ENCODE measurements around the gene BCL2L13. TPM values are rescaled to one million over a fixed set of nuclear protein-coding genes. Genes with fewer than 3 reads are reported as not detected.

Gene BCL2L13
- total RNA-seq, 1 experiment from 2014 or later = 44.0 TPM

DNA sequence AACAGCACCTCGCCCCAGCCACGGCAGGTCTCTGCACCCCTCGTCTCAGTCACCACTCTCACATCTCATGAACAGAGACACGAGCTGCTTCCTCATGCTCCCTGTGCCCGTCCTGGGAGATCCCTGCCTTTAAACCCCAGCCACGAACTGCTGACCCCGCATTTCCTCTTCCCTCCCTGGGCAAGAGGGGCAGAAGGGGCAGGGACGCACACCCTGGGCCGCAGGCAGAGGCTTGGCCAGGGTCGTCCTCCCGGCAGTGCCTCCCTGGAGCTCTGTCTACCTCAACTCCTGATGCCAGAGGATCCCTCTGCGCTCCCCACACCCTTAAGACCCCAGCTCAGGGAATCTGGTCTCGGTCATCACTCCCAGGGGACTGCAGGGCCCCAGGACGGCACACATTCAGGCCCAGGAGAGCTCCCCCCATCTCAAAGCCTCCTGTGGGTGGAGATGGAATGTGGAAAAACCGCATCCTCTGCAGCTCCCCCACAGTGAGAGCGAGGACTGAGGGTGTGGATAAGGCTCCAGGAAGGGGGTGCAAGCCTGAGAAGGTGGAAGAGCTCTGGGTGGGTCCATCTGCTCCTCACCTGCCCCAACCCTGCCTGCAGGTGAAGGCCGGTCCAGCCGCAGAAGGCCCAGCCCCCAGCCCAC lies 134.5 kb downstream of the BCL2L13 start:
- H3K27ac ChIP-seq (ENCODE audit: low read length) = peak overlapping the region; percentile 56
- BruUV-seq (replicated peaks) = no TSS peak

DNA sequence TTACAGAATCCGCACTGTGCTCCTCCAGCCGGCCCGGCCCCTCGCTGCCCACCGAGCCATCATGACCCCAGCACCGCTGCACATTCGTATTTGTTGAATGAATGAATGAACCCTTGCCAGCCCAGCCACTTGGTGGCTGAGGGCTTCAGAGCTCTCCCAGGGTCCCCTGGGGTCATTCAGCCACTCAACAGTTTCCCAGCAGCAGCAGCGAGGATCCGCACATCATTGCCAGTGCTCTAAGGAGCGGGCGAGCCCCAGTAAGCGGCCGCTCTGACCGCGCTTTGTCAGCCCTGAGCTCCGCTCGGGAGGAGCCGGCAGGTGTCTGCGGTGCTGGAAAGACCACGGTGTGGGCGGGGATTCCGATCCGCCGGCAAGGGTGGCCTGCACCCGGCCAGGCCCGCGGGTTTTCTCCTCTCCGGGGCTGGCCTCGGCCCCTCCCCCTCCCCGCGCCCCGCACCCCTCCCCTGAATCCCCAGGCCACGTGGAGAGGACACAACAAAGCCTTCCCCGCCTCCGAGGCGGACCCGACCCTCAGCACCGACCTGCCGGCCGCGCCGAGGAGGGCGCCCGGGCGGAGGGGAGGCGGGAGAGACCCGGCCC lies 135.1 kb downstream of the BCL2L13 start:
- BruUV-seq (replicated peaks) = no TSS peak
- TF ChIP-seq, protein P1, sequence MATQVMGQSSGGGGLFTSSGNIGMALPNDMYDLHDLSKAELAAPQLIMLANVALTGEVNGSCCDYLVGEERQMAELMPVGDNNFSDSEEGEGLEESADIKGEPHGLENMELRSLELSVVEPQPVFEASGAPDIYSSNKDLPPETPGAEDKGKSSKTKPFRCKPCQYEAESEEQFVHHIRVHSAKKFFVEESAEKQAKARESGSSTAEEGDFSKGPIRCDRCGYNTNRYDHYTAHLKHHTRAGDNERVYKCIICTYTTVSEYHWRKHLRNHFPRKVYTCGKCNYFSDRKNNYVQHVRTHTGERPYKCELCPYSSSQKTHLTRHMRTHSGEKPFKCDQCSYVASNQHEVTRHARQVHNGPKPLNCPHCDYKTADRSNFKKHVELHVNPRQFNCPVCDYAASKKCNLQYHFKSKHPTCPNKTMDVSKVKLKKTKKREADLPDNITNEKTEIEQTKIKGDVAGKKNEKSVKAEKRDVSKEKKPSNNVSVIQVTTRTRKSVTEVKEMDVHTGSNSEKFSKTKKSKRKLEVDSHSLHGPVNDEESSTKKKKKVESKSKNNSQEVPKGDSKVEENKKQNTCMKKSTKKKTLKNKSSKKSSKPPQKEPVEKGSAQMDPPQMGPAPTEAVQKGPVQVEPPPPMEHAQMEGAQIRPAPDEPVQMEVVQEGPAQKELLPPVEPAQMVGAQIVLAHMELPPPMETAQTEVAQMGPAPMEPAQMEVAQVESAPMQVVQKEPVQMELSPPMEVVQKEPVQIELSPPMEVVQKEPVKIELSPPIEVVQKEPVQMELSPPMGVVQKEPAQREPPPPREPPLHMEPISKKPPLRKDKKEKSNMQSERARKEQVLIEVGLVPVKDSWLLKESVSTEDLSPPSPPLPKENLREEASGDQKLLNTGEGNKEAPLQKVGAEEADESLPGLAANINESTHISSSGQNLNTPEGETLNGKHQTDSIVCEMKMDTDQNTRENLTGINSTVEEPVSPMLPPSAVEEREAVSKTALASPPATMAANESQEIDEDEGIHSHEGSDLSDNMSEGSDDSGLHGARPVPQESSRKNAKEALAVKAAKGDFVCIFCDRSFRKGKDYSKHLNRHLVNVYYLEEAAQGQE (IDR thresholded peaks at IDR 0.05; ENCODE audit: insufficient read depth in 1 of 2, low read depth in 2 of 2, low read length in 1 of 2) = no peak
- TF ChIP-seq, protein P2, sequence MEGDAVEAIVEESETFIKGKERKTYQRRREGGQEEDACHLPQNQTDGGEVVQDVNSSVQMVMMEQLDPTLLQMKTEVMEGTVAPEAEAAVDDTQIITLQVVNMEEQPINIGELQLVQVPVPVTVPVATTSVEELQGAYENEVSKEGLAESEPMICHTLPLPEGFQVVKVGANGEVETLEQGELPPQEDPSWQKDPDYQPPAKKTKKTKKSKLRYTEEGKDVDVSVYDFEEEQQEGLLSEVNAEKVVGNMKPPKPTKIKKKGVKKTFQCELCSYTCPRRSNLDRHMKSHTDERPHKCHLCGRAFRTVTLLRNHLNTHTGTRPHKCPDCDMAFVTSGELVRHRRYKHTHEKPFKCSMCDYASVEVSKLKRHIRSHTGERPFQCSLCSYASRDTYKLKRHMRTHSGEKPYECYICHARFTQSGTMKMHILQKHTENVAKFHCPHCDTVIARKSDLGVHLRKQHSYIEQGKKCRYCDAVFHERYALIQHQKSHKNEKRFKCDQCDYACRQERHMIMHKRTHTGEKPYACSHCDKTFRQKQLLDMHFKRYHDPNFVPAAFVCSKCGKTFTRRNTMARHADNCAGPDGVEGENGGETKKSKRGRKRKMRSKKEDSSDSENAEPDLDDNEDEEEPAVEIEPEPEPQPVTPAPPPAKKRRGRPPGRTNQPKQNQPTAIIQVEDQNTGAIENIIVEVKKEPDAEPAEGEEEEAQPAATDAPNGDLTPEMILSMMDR (IDR thresholded peaks at IDR 0.05) = no peak
- TF ChIP-seq TCF7L2 (IDR thresholded peaks at IDR 0.05; ENCODE audit: low read depth, low read length) = no peak
- TF ChIP-seq POLR2AphosphoS5 (IDR thresholded peaks at IDR 0.05; ENCODE audit: low read depth, low read length) = no peak
- no peak for TF ChIP-seq SIN3A (IDR thresholded peaks at IDR 0.05; ENCODE audit: borderline replicate concordance, insufficient read depth, low read depth, low read length)
- ChIA-PET POLR2A (no interaction called here), CTCF (interaction anchor here (1.1 kb wide), 1 partner anchor 12 kb away, joined by 6 read pairs; no protein-coding TSS in a partner anchor)
- H3K4me3 ChIP-seq (ENCODE audit: low read depth in 2 of 2, low read length in 2 of 2) = peak overlapping the region; percentile 60 to 66
- intact Hi-C loops (cut with micrococcal nuclease; ENCODE audit: unreplicated experiment) (no loop called here), in situ Hi-C loops (cut with HindIII; ENCODE audit: low pct_unique_long_range_greater_than_20kb, low sequenced_read_pairs) (no loop called here)
- peaks cover 31% of the 10 kb centered on the region for H3K4me1 ChIP-seq (ENCODE audit: control insufficient read depth, insufficient read depth, low read length)
- peak overlapping the region; percentile 56 for H3K27ac ChIP-seq (ENCODE audit: low read length)
- peak; percentile 62 for ATAC-seq
- DNase-seq (ENCODE audit: low read depth, low spot score) = no peak
- no peaks in the 10 kb centered on the region for H3K9me3 ChIP-seq (ENCODE audit: control insufficient read depth, insufficient read depth, low read depth, low read length)
- H3K36me3 ChIP-seq (ENCODE audit: control insufficient read depth, insufficient read depth, low read length) = no peaks in the 10 kb centered on the region
- no peaks in the 10 kb centered on the region for H3K27me3 ChIP-seq (ENCODE audit: control insufficient read depth, insufficient read depth, low read length)

More for the DNA sequence above, 134.5 kb downstream of the BCL2L13 start:
- TF ChIP-seq, protein P2 (IDR thresholded peaks at IDR 0.05) = no peak
- TF ChIP-seq TCF7L2 (IDR thresholded peaks at IDR 0.05; ENCODE audit: low read depth, low read length) (no peak), POLR2AphosphoS5 (IDR thresholded peaks at IDR 0.05; ENCODE audit: low read depth, low read length) (no peak), SIN3A (IDR thresholded peaks at IDR 0.05; ENCODE audit: borderline replicate concordance, insufficient read depth, low read depth, low read length) (no peak)
- TF ChIP-seq, protein P1 (IDR thresholded peaks at IDR 0.05; ENCODE audit: insufficient read depth in 1 of 2, low read depth in 2 of 2, low read length in 1 of 2) = no peak
- Histone ChIP-seq H3K27me3 (ENCODE audit: control insufficient read depth, insufficient read depth, low read length) (no peaks in the 10 kb centered on the region), H3K4me1 (ENCODE audit: control insufficient read depth, insufficient read depth, low read length) (peaks cover 31% of the 10 kb centered on the region), H3K4me3 (ENCODE audit: low read depth in 2 of 2, low read length in 2 of 2) (peak overlapping the region; percentile 60 to 66), H3K9me3 (ENCODE audit: control insufficient read depth, insufficient read depth, low read depth, low read length) (no peaks in the 10 kb centered on the region), H3K36me3 (ENCODE audit: control insufficient read depth, insufficient read depth, low read length) (no peaks in the 10 kb centered on the region)
- ChIA-PET CTCF (interaction anchor here (1.1 kb wide), 1 partner anchor 13 kb away, joined by 6 read pairs; no protein-coding TSS in a partner anchor), POLR2A (interaction anchor here (0.7 kb wide), 1 partner anchor 146 kb away, joined by 12 read pairs; no protein-coding TSS in a partner anchor)
- no peak for ATAC-seq
- no peak for DNase-seq (ENCODE audit: low read depth, low spot score)
- intact Hi-C loops (cut with micrococcal nuclease; ENCODE audit: unreplicated experiment) (no loop called here), in situ Hi-C loops (cut with HindIII; ENCODE audit: low pct_unique_long_range_greater_than_20kb, low sequenced_read_pairs) (no loop called here)
